ENCODE data around the gene MYCBP.
A peak's percentile ranks its signal among the peaks of the same experiment; 100 is the strongest.

MYCBP gene

GRCh38 chr1:38817267-38818174, 55.6 kb downstream of the MYCBP start (continued):
- TF ChIP-seq ATF2 (tag by site-specific recombination; IDR thresholded peaks at IDR 0.05; ENCODE audit: low read depth) (no peak), SCRT2 (tag by site-specific recombination; IDR thresholded peaks at IDR 0.05) (no peak), ZNF174 (tag by site-specific recombination; IDR thresholded peaks at IDR 0.05) (no peak), ZNF692 (tag by site-specific recombination; IDR thresholded peaks at IDR 0.05) (no peak), HOXA7 (CRISPR knock-in tag; IDR thresholded peaks at IDR 0.05; ENCODE audit: borderline replicate concordance) (no peak)

DNA sequence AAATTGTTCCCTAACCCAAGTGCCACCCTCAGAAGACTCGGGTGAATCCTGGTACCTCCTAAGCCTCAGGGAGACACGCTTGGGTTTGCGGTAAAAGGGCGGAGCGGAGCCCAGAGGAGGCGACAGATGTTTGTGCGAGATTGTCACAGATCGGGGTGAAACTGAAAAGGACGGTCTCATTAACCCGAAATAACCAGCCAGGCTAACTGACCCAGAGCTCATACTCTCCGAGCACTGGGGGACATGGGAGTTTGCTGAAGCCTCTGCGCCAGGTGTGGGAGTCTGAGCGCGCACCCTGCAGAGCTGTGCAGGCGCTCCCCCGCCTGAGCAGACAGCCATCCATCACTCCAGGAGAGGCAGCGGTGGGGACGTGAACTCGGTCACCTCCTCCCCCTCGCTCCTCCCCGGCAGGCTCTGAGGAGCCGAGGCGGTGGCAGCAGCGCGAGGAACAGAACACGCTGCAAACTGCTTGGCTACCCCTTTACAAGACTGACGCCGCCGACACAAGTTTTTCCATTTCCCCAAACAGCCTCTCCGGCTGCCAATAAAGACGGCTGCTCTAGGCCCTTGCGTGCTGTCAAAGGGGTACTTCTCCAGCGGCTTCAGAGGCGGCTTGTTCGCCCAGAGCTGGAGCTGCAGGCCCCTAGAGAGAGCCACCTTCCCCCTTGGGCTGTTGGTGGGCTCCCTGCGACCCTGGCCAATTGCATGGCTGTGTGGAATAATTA, 57.1 kb downstream of the MYCBP start:
- POLR2A ChIA-PET = no interaction called here

More for the DNA sequence above, 57.1 kb downstream of the MYCBP start:
- Histone ChIP-seq H3K4me1 (ENCODE audit: control insufficient read depth, insufficient read depth, low read length) (no peaks in the 10 kb centered on the region), H3K4me3 (ENCODE audit: low read depth, low read length) (no peak overlapping the region), H3K36me3 (ENCODE audit: control insufficient read depth in 2 of 2, insufficient read depth in 1 of 2, low read length in 2 of 2) (no peaks in the 10 kb centered on the region), H3K9me3 (ENCODE audit: control insufficient read depth, insufficient read depth, low read depth, low read length) (no peaks in the 10 kb centered on the region), H3K27ac (ENCODE audit: extremely low read depth, low read depth, low read length) (no peak overlapping the region)
- CTCF ChIA-PET = interaction anchor here (0.6 kb wide), 1 partner anchor 82 kb away, joined by 3 read pairs; no protein-coding TSS in a partner anchor
- TF ChIP-seq ZNF354C (tag by site-specific recombination; IDR thresholded peaks at IDR 0.05; ENCODE audit: borderline replicate concordance, low read depth) (no peak), ZNF426 (tag by site-specific recombination; IDR thresholded peaks at IDR 0.05) (no peak), ZFHX2 (tag by site-specific recombination; conservative IDR thresholded peaks at IDR 0.05) (peak; percentile 49; the same call in 1 of the 2 replicates), ZNF514 (tag by site-specific recombination; IDR thresholded peaks at IDR 0.05) (no peak), ZNF513 (tag by site-specific recombination; IDR thresholded peaks at IDR 0.05) (no peak), TRIM28 (IDR thresholded peaks at IDR 0.05; ENCODE audit: borderline replicate concordance, low read length) (peak; percentile 75), ZNF132 (tag by site-specific recombination; IDR thresholded peaks at IDR 0.05; ENCODE audit: borderline replicate concordance) (no peak), WT1 (tag by site-specific recombination; IDR thresholded peaks at IDR 0.05) (0 out of 2 replicates have a peak, but pooled peaks have one; percentile 36), KLF10 (tag by site-specific recombination; IDR thresholded peaks at IDR 0.05) (no peak), EGR2 (tag by site-specific recombination; IDR thresholded peaks at IDR 0.05; ENCODE audit: low read depth) (peak; percentile 71)
- TF ChIP-seq, protein P1, sequence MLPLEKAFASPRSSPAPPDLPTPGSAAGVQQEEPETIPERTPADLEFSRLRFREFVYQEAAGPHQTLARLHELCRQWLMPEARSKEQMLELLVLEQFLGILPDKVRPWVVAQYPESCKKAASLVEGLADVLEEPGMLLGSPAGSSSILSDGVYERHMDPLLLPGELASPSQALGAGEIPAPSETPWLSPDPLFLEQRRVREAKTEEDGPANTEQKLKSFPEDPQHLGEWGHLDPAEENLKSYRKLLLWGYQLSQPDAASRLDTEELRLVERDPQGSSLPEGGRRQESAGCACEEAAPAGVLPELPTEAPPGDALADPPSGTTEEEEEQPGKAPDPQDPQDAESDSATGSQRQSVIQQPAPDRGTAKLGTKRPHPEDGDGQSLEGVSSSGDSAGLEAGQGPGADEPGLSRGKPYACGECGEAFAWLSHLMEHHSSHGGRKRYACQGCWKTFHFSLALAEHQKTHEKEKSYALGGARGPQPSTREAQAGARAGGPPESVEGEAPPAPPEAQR (tag by site-specific recombination; IDR thresholded peaks at IDR 0.05) = no peak
- TF ChIP-seq, protein P2, sequence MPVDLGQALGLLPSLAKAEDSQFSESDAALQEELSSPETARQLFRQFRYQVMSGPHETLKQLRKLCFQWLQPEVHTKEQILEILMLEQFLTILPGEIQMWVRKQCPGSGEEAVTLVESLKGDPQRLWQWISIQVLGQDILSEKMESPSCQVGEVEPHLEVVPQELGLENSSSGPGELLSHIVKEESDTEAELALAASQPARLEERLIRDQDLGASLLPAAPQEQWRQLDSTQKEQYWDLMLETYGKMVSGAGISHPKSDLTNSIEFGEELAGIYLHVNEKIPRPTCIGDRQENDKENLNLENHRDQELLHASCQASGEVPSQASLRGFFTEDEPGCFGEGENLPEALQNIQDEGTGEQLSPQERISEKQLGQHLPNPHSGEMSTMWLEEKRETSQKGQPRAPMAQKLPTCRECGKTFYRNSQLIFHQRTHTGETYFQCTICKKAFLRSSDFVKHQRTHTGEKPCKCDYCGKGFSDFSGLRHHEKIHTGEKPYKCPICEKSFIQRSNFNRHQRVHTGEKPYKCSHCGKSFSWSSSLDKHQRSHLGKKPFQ (tag by site-specific recombination; IDR thresholded peaks at IDR 0.05) = no peak
